HG03066 (cell line): ENCODE data around the gene CCL14.
"Not testable (repeated sequence)": the region's sequence is repeated elsewhere in the genome, so short reads cannot be mapped to it uniquely, and the experiment has no call there.

Experiments used
- ATAC-seq: cut with Tn5 transposase; IDR thresholded peaks from one replicate; pipeline ENCODE4 v1.9.1; 2021; ENCODE audit warnings: low read depth; ENCODE audit not compliant: unreplicated experiment

The CCL14 gene

DNA sequence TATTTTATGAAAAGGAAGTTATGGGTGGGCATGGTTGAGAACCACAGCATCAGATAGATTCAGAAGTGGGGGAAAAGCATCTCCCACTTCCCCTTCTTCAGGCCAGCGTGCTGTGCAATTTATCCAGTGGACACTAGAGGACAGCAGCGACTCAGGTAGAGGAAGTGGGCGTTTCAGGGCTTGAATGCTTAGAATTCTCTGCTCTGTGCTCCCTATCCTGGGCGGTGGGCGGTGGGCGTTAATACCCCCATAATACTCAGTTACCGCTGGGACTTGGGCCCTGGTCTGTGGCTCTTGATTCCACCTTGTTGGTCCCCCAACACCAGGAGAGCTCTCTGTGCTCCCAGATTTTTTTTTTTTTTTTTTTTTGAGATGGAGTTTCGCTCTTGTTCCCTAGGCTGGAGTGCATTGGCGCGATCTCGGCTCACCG, 39.4 kb downstream of the CCL14 start:
- ATAC-seq = no peak

DNA sequence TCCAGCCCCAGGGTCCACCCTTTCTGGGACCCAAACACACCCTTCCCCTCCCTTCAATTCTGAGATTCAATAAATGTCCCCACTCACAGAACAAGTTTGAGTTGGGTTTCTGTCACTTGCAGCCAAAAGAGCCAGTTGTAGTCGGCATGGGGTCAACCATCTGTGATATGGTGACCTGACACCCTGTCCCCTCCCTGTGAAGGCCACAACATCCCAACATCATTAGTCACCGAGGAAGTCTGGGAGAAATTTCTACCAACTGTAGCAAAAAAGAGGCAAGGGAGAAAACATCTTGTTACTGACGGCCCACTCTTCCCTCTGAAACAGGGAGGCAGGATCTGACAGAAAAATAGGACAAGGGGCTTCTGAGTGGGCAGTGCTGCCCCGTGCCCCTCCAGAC, 42.4 kb downstream of the CCL14 start:
- ATAC-seq = no peak

DNA sequence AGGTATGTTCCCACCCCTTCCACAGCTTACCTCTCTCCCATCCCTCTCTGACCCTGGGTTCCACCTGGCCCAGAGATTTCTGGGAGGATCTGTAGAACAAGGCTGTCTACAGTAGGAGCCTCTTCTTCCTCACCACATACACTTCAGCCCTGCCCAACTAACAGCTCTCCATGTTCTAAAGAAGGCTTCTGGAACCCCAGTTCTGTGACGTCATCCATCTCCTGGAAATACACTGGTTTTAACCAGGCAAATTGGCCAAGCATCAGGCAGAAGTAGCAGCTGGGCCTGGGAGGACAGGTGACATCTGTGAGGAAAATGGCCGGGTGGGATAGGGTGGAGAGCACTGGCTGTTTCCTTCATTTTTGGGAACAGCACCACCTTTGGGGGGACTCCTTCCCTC, 43.0 kb downstream of the CCL14 start, which contains the start of gene LYZL6:
Gene LYZL6 (minus strand): TSS at position 177 of the 400 bp plus-strand sequence. CDS start 4,357 bp downstream, outside the sequence.
- ATAC-seq = no peak

DNA sequence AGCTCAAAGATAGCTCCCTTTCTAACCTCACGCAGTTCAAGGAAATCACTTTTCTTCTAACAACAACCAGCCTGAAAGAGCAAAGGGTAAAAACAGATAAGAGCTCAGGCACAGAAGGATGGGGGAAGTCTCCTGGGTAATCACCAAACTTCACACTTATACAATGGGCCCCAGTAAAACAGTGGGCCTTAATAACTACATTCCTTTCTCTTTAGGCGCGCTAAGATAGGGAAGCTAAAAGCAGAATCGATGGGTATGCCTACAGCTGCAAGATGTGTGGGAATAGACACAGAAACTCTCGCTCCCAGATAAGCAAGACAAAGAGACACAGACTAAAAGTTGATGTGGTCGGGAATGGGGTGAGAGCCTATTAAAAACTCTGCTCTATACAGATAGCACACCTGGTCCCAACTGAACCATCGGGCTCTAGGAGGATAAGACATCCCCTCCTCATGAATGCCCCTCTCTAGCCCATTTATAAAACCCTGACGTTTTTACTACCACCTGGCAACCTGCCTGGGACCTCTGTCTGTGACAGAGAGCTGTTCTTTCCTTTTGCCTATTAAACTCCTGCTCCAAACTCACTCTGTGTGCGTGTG, 43.8 kb downstream of the CCL14 start:
- ATAC-seq = no peak

DNA sequence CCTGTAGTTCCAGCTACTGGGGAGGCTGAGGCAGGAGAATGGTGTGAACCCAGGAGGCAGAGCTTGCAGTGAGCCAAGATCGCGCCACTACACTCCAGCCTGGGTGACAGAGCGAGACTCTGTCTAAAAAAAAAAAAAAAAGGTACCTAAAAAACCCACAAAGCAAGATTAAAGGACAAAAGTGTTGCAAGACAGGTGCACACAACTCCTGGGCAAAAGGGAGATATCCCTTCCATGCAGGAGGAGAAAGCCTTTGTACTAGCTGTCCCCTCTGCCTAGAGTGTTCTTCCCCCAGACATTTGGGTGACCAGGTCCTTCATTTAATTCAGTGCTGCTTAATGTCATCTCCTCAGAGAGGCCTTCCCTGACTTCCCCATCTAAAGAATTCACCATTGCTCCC, 48.0 kb downstream of the CCL14 start:
- not testable (repeated sequence) for ATAC-seq

DNA sequence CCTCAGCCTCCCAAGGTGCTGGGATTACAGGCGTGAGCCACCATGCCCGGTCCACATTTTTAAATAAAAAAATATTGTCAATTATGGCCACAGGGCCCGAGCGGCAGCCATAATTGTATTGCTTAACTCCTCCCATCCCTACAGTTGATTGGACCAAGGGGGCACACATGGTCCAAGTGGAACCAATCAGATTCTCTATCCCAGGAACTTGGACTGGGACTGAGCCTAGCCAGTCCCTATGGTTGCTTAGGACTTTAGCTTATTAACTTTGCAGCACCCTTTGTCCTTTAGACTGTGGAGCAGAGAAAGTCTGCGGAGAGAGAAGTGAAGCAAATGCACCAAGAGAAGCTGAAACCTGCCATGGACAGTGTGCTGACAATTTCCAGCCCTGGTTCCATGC, 50.5 kb downstream of the CCL14 start:
- no peak for ATAC-seq

DNA sequence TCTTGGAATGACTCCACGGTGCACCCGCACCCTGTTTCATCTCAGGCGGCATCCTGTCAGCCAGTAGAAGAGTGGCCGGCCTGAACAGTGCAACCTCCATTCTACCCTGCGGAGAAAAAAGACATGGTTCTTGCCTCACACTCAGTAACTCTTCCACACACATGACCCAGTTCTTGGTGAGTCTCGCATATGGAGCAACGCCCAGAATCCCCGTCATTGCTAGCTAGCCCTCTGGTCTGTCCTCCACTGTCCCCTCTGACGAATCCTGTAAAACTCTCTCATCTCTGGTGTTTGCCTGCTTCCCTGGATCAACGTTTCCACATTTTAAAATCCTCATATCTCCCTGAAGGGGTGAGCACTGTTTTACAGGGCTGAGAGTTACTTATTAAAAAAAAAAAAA, 51.8 kb downstream of the CCL14 start:
- ATAC-seq = no peak
